ENCODE measurements around the gene ZYG11B. TPM values are rescaled to one million over a fixed set of nuclear protein-coding genes. Genes with fewer than 3 reads are reported as not detected.
"Not testable (repeated sequence)": the region's sequence is repeated elsewhere in the genome, so short reads cannot be mapped to it uniquely, and the experiment has no call there.

The ZYG11B gene
- total RNA-seq, 1 donor from 2014 or later, result 38.3 TPM

DNA sequence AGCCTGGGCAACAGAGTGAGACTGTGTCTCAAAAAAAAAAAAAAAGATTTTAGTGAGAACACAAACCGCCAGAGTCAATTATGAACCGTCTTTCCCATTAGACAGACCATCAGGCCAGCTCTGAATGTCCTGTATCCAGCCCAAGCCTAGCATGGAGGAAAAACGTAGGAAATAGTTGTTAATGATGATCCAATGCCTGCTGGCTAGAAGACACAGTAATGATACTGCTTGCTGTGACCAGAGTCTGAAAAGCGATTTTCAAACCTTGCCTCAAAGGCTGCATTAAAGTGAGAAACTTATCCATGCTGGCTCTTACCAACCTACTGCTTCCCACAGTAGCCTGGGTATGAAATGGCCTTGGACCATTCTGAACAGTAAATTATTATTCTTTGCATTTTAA lies 45.1 kb upstream of the ZYG11B start:
- Mint-ChIP-seq H3K9me3 (ENCODE audit: low read depth) (no peaks in the 10 kb centered on the region), H3K4me3 (ENCODE audit: unreplicated experiment) (no peak overlapping the region), H3K27me3 (ENCODE audit: low read depth) (no peaks in the 10 kb centered on the region), H3K4me1 (ENCODE audit: low read depth) (peaks cover 20% of the 10 kb centered on the region), H3K27ac (ENCODE audit: unreplicated experiment) (no peak overlapping the region), H3K36me3 (ENCODE audit: low read depth) (peaks cover 5% of the 10 kb centered on the region)
- DNase-seq (ENCODE audit: low spot score), result no peak
- TF ChIP-seq, protein P1, sequence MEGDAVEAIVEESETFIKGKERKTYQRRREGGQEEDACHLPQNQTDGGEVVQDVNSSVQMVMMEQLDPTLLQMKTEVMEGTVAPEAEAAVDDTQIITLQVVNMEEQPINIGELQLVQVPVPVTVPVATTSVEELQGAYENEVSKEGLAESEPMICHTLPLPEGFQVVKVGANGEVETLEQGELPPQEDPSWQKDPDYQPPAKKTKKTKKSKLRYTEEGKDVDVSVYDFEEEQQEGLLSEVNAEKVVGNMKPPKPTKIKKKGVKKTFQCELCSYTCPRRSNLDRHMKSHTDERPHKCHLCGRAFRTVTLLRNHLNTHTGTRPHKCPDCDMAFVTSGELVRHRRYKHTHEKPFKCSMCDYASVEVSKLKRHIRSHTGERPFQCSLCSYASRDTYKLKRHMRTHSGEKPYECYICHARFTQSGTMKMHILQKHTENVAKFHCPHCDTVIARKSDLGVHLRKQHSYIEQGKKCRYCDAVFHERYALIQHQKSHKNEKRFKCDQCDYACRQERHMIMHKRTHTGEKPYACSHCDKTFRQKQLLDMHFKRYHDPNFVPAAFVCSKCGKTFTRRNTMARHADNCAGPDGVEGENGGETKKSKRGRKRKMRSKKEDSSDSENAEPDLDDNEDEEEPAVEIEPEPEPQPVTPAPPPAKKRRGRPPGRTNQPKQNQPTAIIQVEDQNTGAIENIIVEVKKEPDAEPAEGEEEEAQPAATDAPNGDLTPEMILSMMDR (IDR thresholded peaks at IDR 0.05), result no peak

- H3K27ac Mint-ChIP-seq (ENCODE audit: unreplicated experiment), result no peak overlapping the region
- H3K27me3 Mint-ChIP-seq (ENCODE audit: low read depth), result no peaks in the 10 kb centered on the region
- H3K4me3 Mint-ChIP-seq (ENCODE audit: unreplicated experiment), result no peak overlapping the region
- no peak for DNase-seq (ENCODE audit: low spot score)
- TF ChIP-seq, protein P1 (IDR thresholded peaks at IDR 0.05), result no peak
- H3K9me3 Mint-ChIP-seq (ENCODE audit: low read depth), result no peaks in the 10 kb centered on the region
- peaks cover 11% of the 10 kb centered on the region for H3K4me1 Mint-ChIP-seq (ENCODE audit: low read depth)
- H3K36me3 Mint-ChIP-seq (ENCODE audit: low read depth), result peaks cover 15% of the 10 kb centered on the region
These were observed 42.8 kb upstream of the ZYG11B start for GRCh38 chr1:52683367-52683940.

DNA sequence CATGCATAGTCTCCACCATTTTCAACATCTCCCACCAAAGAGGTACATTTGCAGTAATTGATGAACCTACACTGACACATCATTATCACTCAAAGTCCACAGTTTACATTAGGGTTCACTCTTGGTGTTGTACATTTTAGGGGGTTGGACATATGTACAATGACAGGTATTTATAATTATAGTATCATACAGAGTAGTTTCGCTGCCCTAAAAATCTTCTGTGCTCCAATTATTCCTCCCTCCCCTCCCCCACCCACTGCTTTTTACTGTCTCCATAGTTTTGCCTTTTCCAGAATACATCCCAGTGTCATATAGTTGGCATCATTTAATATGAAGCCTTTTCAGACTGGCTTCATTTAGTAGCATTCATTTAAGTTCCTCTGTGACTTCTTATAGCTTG lies 41.7 kb upstream of the ZYG11B start:
- H3K4me3 Mint-ChIP-seq (ENCODE audit: unreplicated experiment), result no peak overlapping the region
- peaks cover 3% of the 10 kb centered on the region for H3K4me1 Mint-ChIP-seq (ENCODE audit: low read depth)
- no peak for DNase-seq (ENCODE audit: low spot score)
- H3K9me3 Mint-ChIP-seq (ENCODE audit: low read depth), result no peaks in the 10 kb centered on the region
- peaks cover 15% of the 10 kb centered on the region for H3K36me3 Mint-ChIP-seq (ENCODE audit: low read depth)
- H3K27me3 Mint-ChIP-seq (ENCODE audit: low read depth), result no peaks in the 10 kb centered on the region
- TF ChIP-seq, protein P1 (IDR thresholded peaks at IDR 0.05), result no peak
- no peak overlapping the region for H3K27ac Mint-ChIP-seq (ENCODE audit: unreplicated experiment)

GRCh38 chr1:52686261-52686751 lies 39.9 kb upstream of the ZYG11B start:
- H3K36me3 Mint-ChIP-seq (ENCODE audit: low read depth), result peaks cover 15% of the 10 kb centered on the region
- not testable (repeated sequence) for DNase-seq (ENCODE audit: low spot score); H3K9me3 Mint-ChIP-seq (ENCODE audit: low read depth); H3K4me1 Mint-ChIP-seq (ENCODE audit: low read depth); H3K4me3 Mint-ChIP-seq (ENCODE audit: unreplicated experiment); H3K27me3 Mint-ChIP-seq (ENCODE audit: low read depth)
- H3K27ac Mint-ChIP-seq (ENCODE audit: unreplicated experiment), result peak overlapping the region; percentile 32
- TF ChIP-seq, protein P1 (IDR thresholded peaks at IDR 0.05), result peak; percentile 91

GRCh38 chr1:52686830-52687229 lies 39.4 kb upstream of the ZYG11B start:
- Mint-ChIP-seq H3K9me3 (ENCODE audit: low read depth) (no peaks in the 10 kb centered on the region), H3K27ac (ENCODE audit: unreplicated experiment) (no peak overlapping the region), H3K4me3 (ENCODE audit: unreplicated experiment) (no peak overlapping the region), H3K27me3 (ENCODE audit: low read depth) (no peaks in the 10 kb centered on the region), H3K36me3 (ENCODE audit: low read depth) (peaks cover 17% of the 10 kb centered on the region), H3K4me1 (ENCODE audit: low read depth) (peaks cover 3% of the 10 kb centered on the region)
- TF ChIP-seq, protein P1 (IDR thresholded peaks at IDR 0.05), result no peak
- no peak for DNase-seq (ENCODE audit: low spot score)
